ENCODE results near the gene SLC41A2.
"Not testable (repeated sequence)": the region's sequence is repeated elsewhere in the genome, so short reads cannot be mapped to it uniquely, and the experiment has no call there.

The SLC41A2 gene

DNA sequence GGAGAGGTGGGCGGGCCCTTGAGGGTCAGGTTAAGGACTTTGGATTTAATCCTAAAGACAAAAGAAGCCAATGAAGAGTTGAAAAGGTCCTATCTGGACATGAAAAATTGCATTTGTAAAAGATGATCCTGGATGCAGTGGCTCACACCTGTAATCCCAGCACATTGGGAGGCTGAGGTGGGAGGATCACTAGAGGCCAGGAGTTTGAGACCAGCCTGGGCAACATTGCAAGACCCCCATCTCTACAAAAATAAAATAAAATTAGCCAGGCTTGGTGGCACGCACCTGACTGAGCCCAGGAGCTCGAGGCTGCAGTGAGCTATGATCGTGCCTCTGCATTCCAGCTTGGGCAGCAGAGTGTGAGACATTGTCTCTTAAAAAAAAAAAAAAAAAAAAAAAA lies 2.4 kb upstream of the SLC41A2 start:
- no peak overlapping the region for H3K27ac ChIP-seq (ENCODE audit: low read depth, low read length)
- H3K4me1 ChIP-seq (ENCODE audit: insufficient read depth, low read length), result peaks cover 14% of the 10 kb centered on the region
- H3K4me3 ChIP-seq (ENCODE audit: low read depth in 1 of 2, low read length in 2 of 2), result no peak overlapping the region
- H3K27me3 ChIP-seq (ENCODE audit: control insufficient read depth in 1 of 2, insufficient read depth in 2 of 2, low read length in 2 of 2), result no peaks in the 10 kb centered on the region
- H3K9ac ChIP-seq (ENCODE audit: low read length), result no peak overlapping the region
- no peaks in the 10 kb centered on the region for H3K36me3 ChIP-seq (ENCODE audit: insufficient read depth, low read length)
- H3K9me3 ChIP-seq (ENCODE audit: low read length), result no peaks in the 10 kb centered on the region

DNA sequence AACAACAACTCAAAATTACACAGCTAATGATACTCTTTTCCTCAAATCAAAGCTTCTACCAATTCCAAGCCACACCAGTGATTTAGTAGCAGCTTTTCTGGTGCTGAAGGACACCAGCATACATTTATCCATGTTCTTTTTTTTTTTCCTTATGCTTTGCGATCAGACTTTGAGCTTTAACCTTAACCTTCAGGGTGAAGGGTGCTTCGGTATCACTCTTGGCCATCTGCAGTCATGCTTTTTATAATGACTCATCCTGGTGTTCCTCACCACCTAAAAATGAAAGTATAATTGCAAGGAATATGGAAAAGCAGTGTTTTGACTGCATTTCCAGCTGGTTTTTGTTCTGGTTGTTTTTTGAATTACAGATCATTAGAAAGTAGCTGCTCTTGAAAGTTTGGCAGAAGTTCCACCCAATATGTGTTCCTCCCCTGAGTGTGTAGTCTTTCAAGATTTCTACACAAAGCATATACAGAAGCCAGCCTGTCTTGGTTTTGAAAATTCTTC lies 1.3 kb upstream of the SLC41A2 start:
- no peaks in the 10 kb centered on the region for H3K36me3 ChIP-seq (ENCODE audit: insufficient read depth, low read length)
- peak overlapping the region in 1 of 2 donors; percentile 74 for H3K4me3 ChIP-seq (ENCODE audit: low read depth in 1 of 2, low read length in 2 of 2)
- no peak overlapping the region for H3K27ac ChIP-seq (ENCODE audit: low read depth, low read length)
- no peaks in the 10 kb centered on the region for H3K9me3 ChIP-seq (ENCODE audit: low read length)
- no peaks in the 10 kb centered on the region for H3K27me3 ChIP-seq (ENCODE audit: control insufficient read depth in 1 of 2, insufficient read depth in 2 of 2, low read length in 2 of 2)
- peaks cover 14% of the 10 kb centered on the region for H3K4me1 ChIP-seq (ENCODE audit: insufficient read depth, low read length)
- no peak overlapping the region for H3K9ac ChIP-seq (ENCODE audit: low read length)

DNA sequence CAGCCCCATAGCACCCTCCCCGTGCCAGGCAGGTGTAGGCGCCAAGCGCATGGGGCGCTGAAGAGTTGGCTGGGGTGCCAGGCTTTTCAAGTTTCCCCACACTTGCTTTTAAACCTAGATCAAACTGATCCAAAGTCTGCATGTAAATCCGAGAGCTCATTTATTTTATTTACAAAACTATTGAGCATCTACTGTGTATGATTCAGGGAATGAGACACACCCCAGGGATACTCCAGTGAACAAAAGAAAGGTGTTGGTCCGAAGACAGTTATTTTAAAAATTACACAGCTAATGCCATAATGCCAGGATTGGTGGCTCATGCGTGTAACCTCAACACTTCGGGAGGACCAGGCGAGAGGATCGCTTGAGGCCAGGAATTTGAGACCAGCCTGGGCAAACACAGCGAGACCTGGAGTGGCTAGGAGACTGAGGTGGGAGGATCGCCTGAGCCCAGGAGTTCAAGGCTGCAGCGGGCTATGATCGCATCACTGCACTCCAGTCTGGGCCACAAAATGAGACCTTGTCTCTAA lies 780 bp upstream of the SLC41A2 start:
- Histone ChIP-seq H3K9ac (ENCODE audit: low read length) (peak overlapping the region; percentile 11), H3K27me3 (ENCODE audit: control insufficient read depth in 1 of 2, insufficient read depth in 2 of 2, low read length in 2 of 2) (no peaks in the 10 kb centered on the region), H3K36me3 (ENCODE audit: insufficient read depth, low read length) (no peaks in the 10 kb centered on the region), H3K4me1 (ENCODE audit: insufficient read depth, low read length) (peaks cover 14% of the 10 kb centered on the region), H3K27ac (ENCODE audit: low read depth, low read length) (peak overlapping the region; percentile 5), H3K4me3 (ENCODE audit: low read depth in 1 of 2, low read length in 2 of 2) (peak overlapping the region in 1 of 2 donors; percentile 74), H3K9me3 (ENCODE audit: low read length) (no peaks in the 10 kb centered on the region)

DNA sequence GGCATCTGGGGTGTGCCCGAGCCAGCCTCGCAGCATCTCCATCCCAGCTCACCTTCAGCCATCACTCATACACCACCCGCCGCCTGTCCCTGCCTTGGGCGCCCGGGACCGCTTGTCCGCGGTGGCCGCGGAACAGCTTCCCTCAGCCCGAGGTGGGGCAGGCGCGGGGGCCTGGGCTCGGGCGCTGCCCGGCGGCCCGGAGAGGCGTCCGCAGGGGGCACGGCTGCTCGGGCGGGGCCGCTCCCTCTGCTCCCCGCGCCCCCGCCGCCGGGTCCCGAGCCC lies 430 bp downstream of the SLC41A2 start:
- no peak overlapping the region for H3K9ac ChIP-seq (ENCODE audit: low read length)
- H3K27me3 ChIP-seq (ENCODE audit: control insufficient read depth in 1 of 2, insufficient read depth in 2 of 2, low read length in 2 of 2), result no peaks in the 10 kb centered on the region
- H3K27ac ChIP-seq (ENCODE audit: low read depth, low read length), result peak overlapping the region; percentile 59
- no peaks in the 10 kb centered on the region for H3K36me3 ChIP-seq (ENCODE audit: insufficient read depth, low read length)
- peak overlapping the region; percentile 74 to 77 for H3K4me3 ChIP-seq (ENCODE audit: low read depth in 1 of 2, low read length in 2 of 2)
- no peaks in the 10 kb centered on the region for H3K9me3 ChIP-seq (ENCODE audit: low read length)
- peaks cover 14% of the 10 kb centered on the region for H3K4me1 ChIP-seq (ENCODE audit: insufficient read depth, low read length)

DNA sequence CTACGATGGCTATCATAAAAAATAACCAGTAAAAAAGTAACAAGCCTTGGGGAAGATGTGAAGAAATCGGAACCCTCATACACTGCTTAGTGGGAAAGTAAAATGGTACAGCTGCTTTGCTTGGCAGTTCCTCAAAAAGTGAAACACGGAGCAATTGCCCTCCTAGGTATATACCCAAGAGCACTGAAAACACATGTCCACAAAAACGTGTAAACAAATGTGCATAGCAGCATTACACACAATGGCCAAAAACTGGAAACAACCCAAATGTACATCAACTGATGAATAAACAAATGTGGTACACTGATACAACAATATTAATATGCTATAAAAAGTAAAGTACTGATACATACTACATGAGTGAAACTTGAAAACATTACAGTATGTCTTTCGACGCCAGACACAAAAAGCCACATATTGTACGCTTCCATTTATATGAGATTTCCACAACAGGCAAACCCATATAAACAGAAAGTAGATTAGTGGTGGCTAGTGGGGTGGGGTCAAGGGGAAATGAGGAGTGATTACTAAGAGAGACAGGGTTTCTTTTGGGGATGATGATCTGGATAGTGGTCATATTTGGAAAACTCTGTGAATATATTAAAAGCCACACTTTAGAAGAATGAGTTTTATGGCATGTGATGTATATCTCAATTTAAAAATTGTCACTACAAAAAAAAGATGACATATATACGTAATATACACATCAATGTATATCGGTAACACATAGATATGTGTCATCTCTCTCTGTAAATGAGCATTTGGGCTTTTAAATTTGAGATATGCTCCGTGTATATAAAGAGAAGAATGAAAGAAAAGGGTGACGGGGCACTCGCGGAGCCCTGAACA lies 996 bp downstream of the SLC41A2 start:
- peak overlapping the region; percentile 24 for H3K27ac ChIP-seq (ENCODE audit: low read depth, low read length)
- H3K4me1 ChIP-seq (ENCODE audit: insufficient read depth, low read length), result peaks cover 14% of the 10 kb centered on the region
- H3K4me3 ChIP-seq (ENCODE audit: low read depth in 1 of 2, low read length in 2 of 2), result peak overlapping the region; percentile 39 to 74
- no peaks in the 10 kb centered on the region for H3K27me3 ChIP-seq (ENCODE audit: control insufficient read depth in 1 of 2, insufficient read depth in 2 of 2, low read length in 2 of 2)
- no peak overlapping the region for H3K9ac ChIP-seq (ENCODE audit: low read length)
- no peaks in the 10 kb centered on the region for H3K36me3 ChIP-seq (ENCODE audit: insufficient read depth, low read length)
- H3K9me3 ChIP-seq (ENCODE audit: low read length), result no peaks in the 10 kb centered on the region

DNA sequence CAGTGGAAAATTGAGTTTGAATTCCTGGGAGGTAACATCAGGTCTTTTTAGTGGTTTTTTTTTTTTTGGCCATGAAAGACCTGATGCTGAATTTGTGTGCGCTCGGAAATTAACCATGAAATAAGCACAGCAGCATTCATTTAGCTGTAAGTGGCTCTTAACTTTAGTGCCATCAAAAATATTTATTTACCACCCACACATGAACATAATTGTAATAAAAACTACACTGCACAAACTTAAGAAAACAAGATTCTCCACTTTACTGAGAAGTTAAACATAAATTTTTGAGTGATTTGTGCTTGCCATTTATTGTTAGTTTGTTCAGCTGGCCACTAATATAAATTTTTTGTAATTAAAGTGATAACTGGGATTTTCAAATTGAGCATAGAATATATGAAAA lies 2.4 kb downstream of the SLC41A2 start:
- Histone ChIP-seq H3K27ac (ENCODE audit: low read depth, low read length) (no peak overlapping the region), H3K4me3 (ENCODE audit: low read depth in 1 of 2, low read length in 2 of 2) (no peak overlapping the region), H3K4me1 (ENCODE audit: insufficient read depth, low read length) (peaks cover 14% of the 10 kb centered on the region)

DNA sequence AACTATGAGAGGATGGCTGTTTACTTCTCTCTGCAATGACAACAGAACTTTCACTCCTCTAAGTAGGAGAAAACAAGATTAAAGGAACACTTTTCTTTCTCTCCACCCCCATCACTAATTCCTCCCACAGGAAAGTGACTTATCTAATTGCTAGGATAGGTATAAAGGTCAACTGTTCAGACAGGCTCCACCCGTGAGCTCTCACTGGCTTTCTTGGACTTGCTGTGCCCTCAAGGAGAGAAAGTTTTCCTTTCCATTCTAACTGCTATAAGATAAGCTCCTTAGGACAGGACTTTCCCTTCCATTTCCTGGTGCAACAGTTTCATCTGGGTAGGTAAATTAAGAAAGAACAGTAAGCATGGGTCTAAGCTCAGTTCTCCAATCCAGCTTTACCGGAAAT lies 4.8 kb downstream of the SLC41A2 start:
- Histone ChIP-seq H3K9me3 (ENCODE audit: low read length) (no peaks in the 10 kb centered on the region), H3K27ac (ENCODE audit: low read depth, low read length) (no peak overlapping the region), H3K27me3 (ENCODE audit: control insufficient read depth in 1 of 2, insufficient read depth in 2 of 2, low read length in 2 of 2) (no peaks in the 10 kb centered on the region), H3K36me3 (ENCODE audit: insufficient read depth, low read length) (no peaks in the 10 kb centered on the region), H3K4me3 (ENCODE audit: low read depth in 1 of 2, low read length in 2 of 2) (no peak overlapping the region), H3K4me1 (ENCODE audit: insufficient read depth, low read length) (peaks cover 7% of the 10 kb centered on the region), H3K9ac (ENCODE audit: low read length) (no peak overlapping the region)

More for the DNA sequence above, 2.4 kb downstream of the SLC41A2 start:
- H3K27me3 ChIP-seq (ENCODE audit: control insufficient read depth in 1 of 2, insufficient read depth in 2 of 2, low read length in 2 of 2), result no peaks in the 10 kb centered on the region
- H3K9me3 ChIP-seq (ENCODE audit: low read length), result no peaks in the 10 kb centered on the region
- H3K9ac ChIP-seq (ENCODE audit: low read length), result no peak overlapping the region
- H3K36me3 ChIP-seq (ENCODE audit: insufficient read depth, low read length), result no peaks in the 10 kb centered on the region

DNA sequence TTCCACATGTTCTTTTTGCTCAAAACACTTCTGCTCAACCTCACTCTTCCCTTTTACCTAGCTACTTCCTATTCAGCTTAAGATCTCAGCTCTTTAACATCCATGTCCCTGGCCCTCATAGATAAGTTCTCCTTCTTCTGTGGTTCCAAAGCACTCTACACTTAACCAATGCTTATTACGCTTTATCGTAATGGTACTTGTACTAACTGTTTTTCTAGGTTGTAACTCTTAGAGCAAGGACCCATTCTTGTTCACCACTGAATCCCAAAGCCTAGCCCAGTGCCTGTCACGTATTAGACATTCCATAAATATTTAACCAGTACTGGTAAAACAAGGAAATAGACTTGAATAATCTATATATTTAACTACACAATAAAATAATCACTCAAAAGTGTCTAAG lies 5.3 kb downstream of the SLC41A2 start:
- Histone ChIP-seq H3K36me3 (ENCODE audit: insufficient read depth, low read length) (no peaks in the 10 kb centered on the region), H3K27ac (ENCODE audit: low read depth, low read length) (no peak overlapping the region), H3K27me3 (ENCODE audit: control insufficient read depth in 1 of 2, insufficient read depth in 2 of 2, low read length in 2 of 2) (no peaks in the 10 kb centered on the region), H3K9me3 (ENCODE audit: low read length) (no peaks in the 10 kb centered on the region), H3K9ac (ENCODE audit: low read length) (no peak overlapping the region), H3K4me3 (ENCODE audit: low read depth in 1 of 2, low read length in 2 of 2) (no peak overlapping the region), H3K4me1 (ENCODE audit: insufficient read depth, low read length) (peaks cover 7% of the 10 kb centered on the region)

DNA sequence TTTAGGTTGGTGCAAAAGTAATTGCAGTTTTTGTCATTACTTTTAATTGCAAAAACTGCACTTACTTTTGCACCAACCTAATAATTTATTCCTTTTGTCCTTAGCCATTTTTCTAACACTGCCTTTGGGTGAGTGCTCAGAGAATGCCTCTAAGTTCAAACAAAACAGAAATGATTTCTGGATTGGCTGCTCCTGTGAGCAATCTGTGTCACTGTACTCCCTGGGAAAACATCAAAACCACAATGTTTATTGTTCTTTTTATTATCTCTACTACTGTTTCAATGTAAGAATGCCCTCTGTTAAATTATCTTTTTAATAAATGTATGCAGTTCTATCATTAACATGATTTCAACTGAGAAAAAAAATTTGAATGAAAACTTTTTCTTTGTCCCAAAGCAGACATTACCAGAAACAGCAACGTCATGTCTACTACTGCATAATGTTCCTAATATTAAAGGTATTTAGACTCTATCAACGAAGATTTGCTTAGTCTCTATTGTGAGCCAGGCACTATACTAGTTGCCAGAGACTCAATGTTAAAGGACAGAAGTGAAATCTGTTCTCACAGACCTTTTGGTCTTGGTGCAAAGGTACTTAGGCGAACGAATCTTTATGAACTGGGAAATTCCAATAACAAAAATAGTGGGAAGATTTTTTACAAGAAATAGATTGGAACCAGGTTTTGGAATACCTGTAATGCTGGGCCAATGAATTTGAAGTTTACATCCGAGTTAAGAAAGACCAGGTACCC lies 6.2 kb downstream of the SLC41A2 start:
- H3K27me3 ChIP-seq (ENCODE audit: control insufficient read depth in 1 of 2, insufficient read depth in 2 of 2, low read length in 2 of 2), result no peaks in the 10 kb centered on the region
- no peaks in the 10 kb centered on the region for H3K36me3 ChIP-seq (ENCODE audit: insufficient read depth, low read length)
- H3K4me1 ChIP-seq (ENCODE audit: insufficient read depth, low read length), result peaks cover 2% of the 10 kb centered on the region
- no peak overlapping the region for H3K27ac ChIP-seq (ENCODE audit: low read depth, low read length)
- no peak overlapping the region for H3K9ac ChIP-seq (ENCODE audit: low read length)
- no peaks in the 10 kb centered on the region for H3K9me3 ChIP-seq (ENCODE audit: low read length)
- no peak overlapping the region for H3K4me3 ChIP-seq (ENCODE audit: low read depth in 1 of 2, low read length in 2 of 2)

DNA sequence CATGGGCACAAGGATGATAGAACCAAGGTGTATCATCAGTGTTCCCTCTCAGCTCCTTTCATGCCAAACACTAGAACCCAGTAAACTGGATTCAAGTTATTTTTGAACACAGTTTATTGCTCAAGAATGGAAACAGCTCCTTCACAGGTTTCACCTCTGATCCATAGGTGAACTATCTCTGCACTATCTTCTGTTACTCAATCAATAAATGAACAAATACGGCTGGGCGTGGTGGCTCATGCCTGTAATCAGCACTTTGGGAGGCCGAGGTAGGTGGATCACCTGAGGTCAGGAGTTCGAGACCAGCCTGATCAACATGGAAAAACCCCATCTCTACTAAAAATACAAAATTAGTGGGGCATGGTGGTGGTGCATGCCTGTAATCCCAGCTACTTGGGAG lies 9.4 kb downstream of the SLC41A2 start:
- not testable (repeated sequence) for H3K4me3 ChIP-seq (ENCODE audit: low read depth in 1 of 2, low read length in 2 of 2); H3K27me3 ChIP-seq (ENCODE audit: control insufficient read depth in 1 of 2, insufficient read depth in 2 of 2, low read length in 2 of 2); H3K9me3 ChIP-seq (ENCODE audit: low read length); H3K4me1 ChIP-seq (ENCODE audit: insufficient read depth, low read length); H3K36me3 ChIP-seq (ENCODE audit: insufficient read depth, low read length); H3K27ac ChIP-seq (ENCODE audit: low read depth, low read length); H3K9ac ChIP-seq (ENCODE audit: low read length)

DNA sequence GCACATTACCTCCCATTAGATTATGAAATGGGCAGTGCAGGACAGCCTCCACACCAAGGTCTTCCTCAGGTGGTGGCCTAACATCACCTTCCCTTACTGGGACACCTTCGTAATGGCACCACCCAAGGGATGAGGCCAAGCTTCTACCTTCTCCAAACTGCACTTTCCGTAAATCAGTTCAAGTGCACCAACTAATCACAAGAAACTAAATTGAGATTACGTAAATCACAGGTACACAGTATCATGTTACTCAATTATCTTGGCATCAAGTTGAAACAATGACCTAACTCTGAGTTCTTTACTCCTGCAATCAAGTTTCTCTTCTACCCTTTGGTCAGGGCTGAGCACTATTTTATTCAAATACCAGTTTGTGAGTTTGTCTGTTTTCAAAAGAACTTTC lies 13.8 kb downstream of the SLC41A2 start:
- Histone ChIP-seq H3K27ac (ENCODE audit: low read depth, low read length) (no peak overlapping the region), H3K27me3 (ENCODE audit: control insufficient read depth in 1 of 2, insufficient read depth in 2 of 2, low read length in 2 of 2) (no peaks in the 10 kb centered on the region), H3K36me3 (ENCODE audit: insufficient read depth, low read length) (no peaks in the 10 kb centered on the region), H3K9me3 (ENCODE audit: low read length) (no peaks in the 10 kb centered on the region), H3K9ac (ENCODE audit: low read length) (no peak overlapping the region), H3K4me3 (ENCODE audit: low read depth in 1 of 2, low read length in 2 of 2) (no peak overlapping the region), H3K4me1 (ENCODE audit: insufficient read depth, low read length) (no peaks in the 10 kb centered on the region)

Data from muscle layer of colon (tissue), 2 donors.